HG03575 (cell line): ENCODE measurements around the gene CNTLN.
"Not testable (repeated sequence)": the region's sequence is repeated elsewhere in the genome, so short reads cannot be mapped to it uniquely, and the experiment has no call there.

ENCODE experiments used
- ATAC-seq: cut with Tn5 transposase; IDR thresholded peaks from one replicate; pipeline ENCODE4 v1.9.1; 2021; ENCODE audit not compliant: unreplicated experiment, insufficient number of reproducible peaks, low FRiP score; ENCODE audit errors: extremely low read depth

CNTLN gene

GRCh38 chr9:17387565-17387964 lies 252.7 kb downstream of the CNTLN start:
- ATAC-seq = no peak

DNA sequence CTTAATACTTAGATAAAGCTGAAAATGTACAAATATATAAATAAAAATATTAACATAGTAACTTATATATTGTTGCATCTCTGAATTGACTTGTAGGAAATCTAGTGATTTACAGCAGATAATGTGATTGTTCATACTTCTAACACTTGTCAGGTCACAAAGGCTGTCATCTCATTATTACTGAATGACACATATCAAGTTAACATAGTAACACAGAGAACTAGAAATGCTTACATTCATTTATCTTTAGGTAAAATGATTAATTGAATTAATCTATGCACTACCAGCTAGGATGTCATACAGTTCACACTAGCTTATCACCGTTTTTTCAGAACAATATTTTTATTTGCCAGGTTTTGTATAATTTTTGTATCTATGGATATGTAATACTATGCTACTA lies 254.2 kb downstream of the CNTLN start:
- no peak for ATAC-seq

GRCh38 chr9:17394881-17395510 lies 260.2 kb downstream of the CNTLN start:
- ATAC-seq = no peak

DNA sequence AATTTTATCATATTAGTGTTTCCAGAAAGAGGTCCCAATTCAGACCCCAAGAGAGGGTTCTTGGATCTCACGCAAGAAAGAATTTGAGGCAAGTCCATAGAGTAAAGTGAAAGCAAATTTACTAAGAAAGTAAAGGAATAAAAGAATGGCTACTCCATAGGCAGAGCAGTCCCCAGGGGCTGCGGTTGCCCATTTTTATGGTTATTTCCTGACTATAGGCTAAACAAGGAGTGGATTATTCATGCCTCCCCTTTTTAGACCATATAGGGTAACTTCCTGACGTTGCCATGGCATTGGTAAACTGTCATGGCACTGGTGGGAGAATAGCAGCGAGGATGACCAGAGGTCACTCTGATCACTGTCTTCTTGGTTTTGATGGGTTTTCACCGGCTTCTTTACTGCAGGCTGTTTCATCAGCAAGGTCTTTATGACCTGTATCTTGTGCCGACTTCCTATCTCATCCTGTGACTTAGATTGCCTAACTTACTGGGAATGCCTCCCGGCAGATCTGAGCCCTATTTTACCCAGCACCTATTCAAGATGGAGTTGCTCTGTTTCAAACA lies 262.4 kb downstream of the CNTLN start:
- not testable (repeated sequence) for ATAC-seq

DNA sequence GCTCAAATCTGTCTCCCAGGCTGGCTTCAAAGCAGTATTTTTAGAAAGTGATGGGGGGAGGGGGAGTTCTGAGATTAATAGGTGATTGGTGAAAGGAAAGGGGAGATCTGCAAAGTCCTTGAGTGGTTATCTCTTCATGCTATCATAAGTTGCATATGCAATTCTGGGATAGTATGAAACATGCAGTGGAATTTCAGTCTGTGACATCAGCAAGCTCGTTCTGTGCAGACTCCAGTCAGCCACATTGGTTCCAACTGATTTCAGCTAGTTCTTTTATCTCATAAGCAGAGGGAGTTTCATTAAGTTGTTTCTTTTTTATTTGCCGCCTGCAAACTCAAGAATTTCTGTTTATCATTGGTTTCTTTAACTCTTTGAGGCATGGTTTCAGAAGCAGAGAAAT lies 263.5 kb downstream of the CNTLN start:
- ATAC-seq = no peak

DNA sequence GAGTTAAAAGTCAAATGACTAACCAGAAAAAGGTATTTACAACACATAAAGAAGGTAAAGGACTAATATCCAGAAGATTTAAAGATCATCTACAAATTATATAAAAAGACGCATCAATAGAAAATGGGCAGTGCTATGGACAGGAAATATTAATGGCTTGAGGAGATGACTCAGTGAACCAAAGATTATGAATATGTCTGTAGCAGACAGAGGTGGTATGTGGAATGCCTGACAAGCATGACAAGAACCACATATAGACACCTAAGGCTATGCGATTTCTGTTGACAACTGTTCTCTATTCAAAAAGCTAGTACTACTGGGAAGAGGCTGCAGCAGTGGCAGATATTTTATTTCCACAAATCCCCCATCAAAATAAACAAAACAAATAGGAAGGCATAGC lies 267.0 kb downstream of the CNTLN start:
- ATAC-seq = no peak

DNA sequence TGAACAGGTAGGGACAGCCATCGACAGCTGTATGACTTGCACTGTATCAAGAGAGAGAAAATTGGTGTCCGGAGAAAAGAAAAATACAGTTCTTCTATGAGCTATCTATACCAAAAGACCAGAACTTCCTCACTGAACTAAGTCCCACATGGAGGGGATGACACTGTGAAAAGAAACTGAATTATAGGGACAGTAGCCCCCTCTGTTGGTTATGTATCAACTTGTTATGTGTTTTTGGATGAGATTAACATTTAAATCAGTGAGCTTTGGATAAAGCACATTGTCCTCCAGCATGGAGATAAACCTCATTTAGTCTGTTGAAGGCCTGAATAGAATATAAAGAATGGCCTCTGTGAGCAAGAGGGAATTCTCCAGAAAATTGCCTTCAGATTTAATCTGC lies 267.5 kb downstream of the CNTLN start:
- ATAC-seq = no peak

DNA sequence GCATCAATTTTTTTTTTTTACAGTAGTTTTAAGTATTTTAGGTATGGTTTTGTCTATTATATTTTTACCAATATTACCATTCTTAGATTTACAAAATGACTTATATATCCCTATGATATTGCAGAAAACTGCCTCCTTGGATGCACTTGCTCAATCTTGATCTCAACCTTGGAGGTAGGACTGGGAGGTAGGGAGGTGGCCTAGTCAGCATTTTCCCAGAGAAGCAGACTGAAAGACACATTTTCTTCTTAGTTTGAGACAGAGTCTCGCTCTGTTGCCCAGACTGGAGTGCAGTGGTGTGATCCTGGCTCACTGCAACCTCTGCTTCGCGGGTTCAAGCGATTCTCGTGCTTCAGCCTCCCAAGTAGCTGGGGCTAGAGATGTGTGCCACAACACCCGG lies 268.7 kb downstream of the CNTLN start:
- ATAC-seq = no peak

DNA sequence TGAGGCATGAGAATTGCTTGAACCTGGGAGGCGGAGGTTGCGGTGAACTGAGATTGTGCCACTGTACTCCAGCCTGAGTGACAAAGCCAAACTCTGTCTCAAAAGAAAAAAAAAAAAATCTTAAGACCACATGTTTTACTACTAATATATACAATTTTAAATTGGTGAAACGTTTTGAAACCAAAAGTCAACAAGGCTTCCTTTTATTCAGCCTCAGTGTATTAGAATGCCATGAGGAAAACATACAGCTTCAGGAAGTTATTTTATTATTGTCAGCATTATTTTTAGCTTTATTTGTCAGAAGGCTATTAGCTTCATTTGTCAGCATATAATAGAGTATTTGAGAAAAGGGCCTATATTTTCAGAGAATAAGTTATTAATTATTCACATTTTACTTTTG lies 280.1 kb downstream of the CNTLN start:
- no peak for ATAC-seq

DNA sequence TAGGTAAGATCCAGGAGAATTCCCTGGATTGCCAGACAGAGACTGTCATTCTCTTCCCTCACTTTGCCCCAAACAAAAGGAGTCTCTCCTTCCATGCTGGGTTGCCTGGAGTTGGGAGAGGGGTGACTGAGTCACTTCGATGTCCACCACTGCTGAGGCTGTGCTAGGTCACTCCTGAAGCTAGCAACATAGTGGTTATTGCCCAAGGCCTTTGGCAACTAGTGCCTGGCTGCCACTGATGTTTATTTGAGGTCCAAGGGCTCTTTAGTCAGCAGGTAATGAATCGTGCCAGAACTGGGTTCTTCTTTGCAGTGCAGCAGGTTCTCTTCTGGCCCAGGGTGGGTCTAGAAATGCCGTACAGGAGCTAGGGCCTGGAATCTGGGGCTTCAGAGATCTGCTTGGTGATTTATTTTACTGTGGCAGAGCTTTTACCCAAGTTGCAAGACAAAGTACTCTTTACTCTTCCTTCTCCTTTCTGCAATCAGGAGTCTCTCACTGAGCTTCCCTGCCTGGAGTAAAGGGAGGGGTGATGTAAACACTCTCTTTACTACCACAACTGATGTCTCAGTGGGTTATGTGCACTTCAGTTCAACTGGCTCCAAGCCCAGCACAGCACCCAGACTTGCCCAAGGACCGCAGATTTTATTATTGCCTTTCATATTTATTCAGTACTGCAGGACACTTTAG lies 288.3 kb downstream of the CNTLN start:
- no peak for ATAC-seq

GRCh38 chr9:17423681-17424011 lies 288.8 kb downstream of the CNTLN start:
- no peak for ATAC-seq

GRCh38 chr9:17425384-17425783 lies 290.5 kb downstream of the CNTLN start:
- no peak for ATAC-seq

DNA sequence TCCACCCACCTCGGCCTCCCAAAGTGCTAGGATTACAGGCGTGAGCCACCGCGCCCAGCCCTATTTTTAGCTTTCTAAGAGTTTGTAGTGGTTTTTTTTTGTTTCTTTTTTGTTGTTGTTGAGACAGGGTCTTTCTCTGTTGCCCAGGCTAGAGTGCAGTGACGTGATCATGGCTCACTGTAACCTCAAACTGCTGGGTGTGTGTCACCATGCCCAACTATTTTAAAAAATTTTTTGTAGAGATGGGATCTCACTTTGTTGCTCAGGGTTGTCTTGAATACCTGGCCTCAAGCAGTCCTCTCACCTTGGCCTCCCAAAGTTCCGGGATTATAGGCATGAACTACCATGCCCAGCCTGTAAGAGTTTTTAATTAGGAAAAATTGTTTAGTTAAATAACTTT lies 298.7 kb downstream of the CNTLN start:
- ATAC-seq = no peak

DNA sequence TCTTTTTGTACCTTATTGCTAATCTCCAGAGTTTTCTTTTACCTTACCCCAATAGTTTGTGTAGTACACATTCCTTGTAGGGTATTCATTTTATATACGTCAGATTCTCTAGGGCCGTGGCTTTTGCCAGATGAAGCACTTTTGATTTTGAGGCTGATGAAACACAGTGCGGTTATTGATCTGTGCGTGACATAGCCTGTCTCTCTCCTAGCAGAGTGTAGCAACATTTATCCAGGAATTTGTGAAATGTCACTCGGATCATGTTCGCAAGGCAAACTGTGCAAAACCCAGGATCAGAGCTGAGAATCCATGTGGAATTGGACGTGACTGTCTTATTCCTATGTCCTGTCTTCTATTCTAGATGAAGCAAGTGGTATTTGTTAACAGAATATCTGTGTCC lies 302.0 kb downstream of the CNTLN start:
- no peak for ATAC-seq

GRCh38 chr9:17437813-17438212 lies 303.0 kb downstream of the CNTLN start:
- ATAC-seq = no peak

- not testable (repeated sequence) for ATAC-seq
These were observed 310.3 kb downstream of the CNTLN start for GRCh38 chr9:17445126-17445525.

- no peak for ATAC-seq
These were observed 318.9 kb downstream of the CNTLN start for GRCh38 chr9:17453751-17454150.

DNA sequence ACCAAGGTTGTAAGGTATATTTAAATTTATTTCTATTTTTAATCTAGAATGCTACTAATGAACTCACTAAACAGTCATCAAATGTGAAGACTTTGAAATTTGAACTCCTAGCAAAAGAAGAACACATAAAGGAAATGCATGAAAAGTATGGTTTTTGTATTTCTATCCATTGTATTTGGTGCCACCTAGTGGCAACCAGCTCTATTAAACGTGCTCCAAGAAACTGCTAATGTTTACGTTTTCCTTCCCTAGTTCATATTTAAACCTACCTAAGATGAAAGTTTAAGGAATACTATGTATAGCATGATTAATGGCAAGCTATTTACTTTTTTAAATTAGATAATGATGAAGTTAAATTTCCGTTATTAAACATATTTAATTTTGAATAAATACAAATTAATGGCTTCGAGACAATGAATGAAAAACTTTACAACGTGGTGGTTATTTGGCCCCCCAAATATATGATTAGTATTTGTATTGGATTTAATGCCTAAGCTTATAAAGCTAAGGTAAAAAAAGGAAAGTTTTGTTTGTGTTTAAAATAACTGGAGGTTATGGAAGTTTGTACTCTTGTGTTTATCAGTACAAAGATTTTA lies 328.1 kb downstream of the CNTLN start:
- no peak for ATAC-seq

- no peak for ATAC-seq
These were observed 335.4 kb downstream of the CNTLN start for GRCh38 chr9:17470036-17470813.

DNA sequence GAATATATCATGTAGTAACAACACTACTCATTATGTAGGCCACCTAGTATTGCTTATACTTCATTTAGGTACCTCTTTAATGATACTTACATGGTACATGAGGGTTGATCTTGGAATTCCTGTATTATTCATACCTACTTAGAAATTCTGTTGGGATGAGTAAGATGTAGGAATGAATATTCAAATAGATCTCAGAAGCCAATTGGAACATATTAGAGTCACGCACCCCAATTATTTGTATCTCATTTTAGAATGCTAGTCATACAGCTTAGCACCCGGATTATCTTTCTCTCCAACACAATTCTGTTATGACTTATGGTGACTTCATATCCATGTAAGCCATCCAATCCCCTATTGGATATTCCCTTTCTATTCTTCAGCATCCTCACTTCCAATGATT lies 337.3 kb downstream of the CNTLN start:
- ATAC-seq = no peak
